ENCODE data around the gene AMOTL2. TPM values are rescaled to one million over a fixed set of nuclear protein-coding genes. Genes with fewer than 3 reads are reported as not detected.

Gene AMOTL2
- total RNA-seq, 4 donors from 2014 or later: 17.9 to 29.9 (median 20.6) TPM

GRCh38 chr3:134309987-134310700 is 64.1 kb downstream of the AMOTL2 start:
- no peak for DNase-seq
- Histone ChIP-seq H3K4me3 (no peak overlapping the region), H3K27ac (peak overlapping the region in 3 of 4 donors; percentile 13 to 82 (median 20)), H3K36me3 (no peaks in the 10 kb centered on the region), H3K27me3 (no peaks in the 10 kb centered on the region), H3K4me1 (peaks cover 24 to 32% of the 10 kb centered on the region in 2 donors), H3K9me3 (no peaks in the 10 kb centered on the region)
- TF ChIP-seq POLR2A (IDR thresholded peaks at IDR 0.05) (no peak), CTCF (IDR thresholded peaks at IDR 0.05 in 4 of 5, conservative IDR thresholded peaks at IDR 0.05 in 1 of 5) (no peak)
- no peak for ATAC-seq
- in situ Hi-C loops (cut with MboI; ENCODE audit: low sequenced_read_pairs in 4 of 4): loop anchor here (5.0 to 10.0 kb wide), 4 partner anchors 67 to 162 kb away; no protein-coding TSS in a partner anchor
- intact Hi-C loops (cut with DNase I; ENCODE audit: low total_unique reads): no loop called here

- peak; percentile 99 to 100 (median 99) for TF ChIP-seq CTCF (IDR thresholded peaks at IDR 0.05 in 4 of 5, conservative IDR thresholded peaks at IDR 0.05 in 1 of 5)
- TF ChIP-seq POLR2A (IDR thresholded peaks at IDR 0.05): no peak
- Histone ChIP-seq H3K36me3 (no peaks in the 10 kb centered on the region), H3K9me3 (no peaks in the 10 kb centered on the region), H3K4me3 (no peak overlapping the region), H3K27ac (peak overlapping the region; percentile 3 to 82 (median 22)), H3K4me1 (peaks cover 6 to 15% of the 10 kb centered on the region in 2 donors), H3K27me3 (no peaks in the 10 kb centered on the region)
- intact Hi-C loops (cut with DNase I; ENCODE audit: low total_unique reads) (loop anchor here (1.0 kb wide), 2 partner anchors 70 to 166 kb away; no protein-coding TSS in a partner anchor), in situ Hi-C loops (cut with MboI; ENCODE audit: low sequenced_read_pairs in 4 of 4) (loop anchor here (5.0 to 10.0 kb wide), 4 partner anchors 69 to 164 kb away; no protein-coding TSS in a partner anchor)
- DNase-seq (peak; percentile 62 to 82), ATAC-seq (peak; percentile 74 to 79)
Measured at GRCh38 chr3:134308350-134308891, 65.8 kb downstream of the AMOTL2 start.

GRCh38 chr3:134307425-134307824 is 66.8 kb downstream of the AMOTL2 start:
- Histone ChIP-seq H3K36me3 (no peaks in the 10 kb centered on the region), H3K27me3 (no peaks in the 10 kb centered on the region), H3K4me3 (no peak overlapping the region), H3K27ac (no peak overlapping the region), H3K4me1 (peaks cover 6 to 11% of the 10 kb centered on the region in 2 donors), H3K9me3 (no peaks in the 10 kb centered on the region)
- in situ Hi-C loops (cut with MboI; ENCODE audit: low sequenced_read_pairs in 4 of 4): loop anchor here (5.0 to 10.0 kb wide), 4 partner anchors 70 to 165 kb away; no protein-coding TSS in a partner anchor
- DNase-seq (no peak), ATAC-seq (no peak)
- no peak for TF ChIP-seq POLR2A (IDR thresholded peaks at IDR 0.05)
- TF ChIP-seq CTCF (IDR thresholded peaks at IDR 0.05 in 4 of 5, conservative IDR thresholded peaks at IDR 0.05 in 1 of 5): no peak
- intact Hi-C loops (cut with DNase I; ENCODE audit: low total_unique reads): no loop called here

- Histone ChIP-seq H3K4me1 (peaks cover 3 to 6% of the 10 kb centered on the region in 2 donors), H3K4me3 (no peak overlapping the region), H3K9me3 (no peaks in the 10 kb centered on the region), H3K36me3 (no peaks in the 10 kb centered on the region), H3K27me3 (no peaks in the 10 kb centered on the region), H3K27ac (no peak overlapping the region)
- in situ Hi-C loops (cut with MboI; ENCODE audit: low sequenced_read_pairs in 4 of 4) (loop anchor here (5.0 to 10.0 kb wide), 4 partner anchors 71 to 166 kb away; no protein-coding TSS in a partner anchor), intact Hi-C loops (cut with DNase I; ENCODE audit: low total_unique reads) (no loop called here)
- DNase-seq: peak in 1 of 2 donors; percentile 41
- no peak for ATAC-seq
- no peak for TF ChIP-seq CTCF (IDR thresholded peaks at IDR 0.05 in 4 of 5, conservative IDR thresholded peaks at IDR 0.05 in 1 of 5)
- TF ChIP-seq POLR2A (IDR thresholded peaks at IDR 0.05): no peak
Measured at GRCh38 chr3:134306320-134306719, 67.9 kb downstream of the AMOTL2 start.

Small RNA genes within 50 kb of the gene (microRNA-seq; reads per million reads assigned to microRNA genes)
- gene MIR6827 (ENCODE audit: borderline replicate concordance in 2 of 2): 0.85 to 1.2 reads per million in 2 donors

Other genes starting within 250 kb of the AMOTL2 start
- 10 to 100 TPM; 25.8 to 42.4 (median 35.0) TPM for gene RYK, start 123.6 kb downstream of the AMOTL2 start, total RNA-seq
- 10 to 100 TPM; 32.3 to 82.2 (median 78.7) TPM for gene ANAPC13, start 111.5 kb upstream of the AMOTL2 start, total RNA-seq
- gene CEP63, start 111.6 kb upstream of the AMOTL2 start, total RNA-seq: 10 to 100 TPM; 21.4 to 23.5 (median 22.4) TPM